H9 (cell line): ENCODE measurements around the gene KL. TPM values are rescaled to one million over a fixed set of nuclear protein-coding genes. Genes with fewer than 3 reads are reported as not detected.

ENCODE experiments used
- DNase-seq: peaks from one replicate; pipeline ENCODE4 v3.0.0-alpha.2; 2017
- H2AFZ ChIP-seq: one replicate; pipeline ENCODE4 v1.6.1; 2013; ENCODE audit warnings: mild to moderate bottlenecking, low read length, control low read depth, moderate library complexity
- H2AK5ac ChIP-seq: 2 replicates; pipeline ENCODE4 v1.6.1; 2013; ENCODE audit warnings: low read length, control low read depth, mixed read lengths; ENCODE audit not compliant: insufficient read length
- H2BK120ac ChIP-seq: one replicate; pipeline ENCODE4 v1.6.1; 2013; ENCODE audit warnings: low read depth, mild to moderate bottlenecking, low read length, control low read depth, inconsistent platforms; ENCODE audit not compliant: poor library complexity, severe bottlenecking
- H2BK12ac ChIP-seq: 2 replicates; pipeline ENCODE4 v1.6.1; 2013; ENCODE audit warnings: low read length, control low read depth, mixed read lengths, low read depth; ENCODE audit not compliant: insufficient read length
- H2BK15ac ChIP-seq: 2 replicates; pipeline ENCODE4 v1.6.1; 2013; ENCODE audit warnings: low read depth, low read length, control low read depth
- H2BK20ac ChIP-seq: one replicate; pipeline ENCODE4 v1.6.1; 2013; ENCODE audit warnings: low read depth, mild to moderate bottlenecking, low read length, control low read depth, inconsistent platforms; ENCODE audit not compliant: poor library complexity, severe bottlenecking
- H2BK5ac ChIP-seq: 2 replicates; pipeline ENCODE4 v1.6.1; 2013; ENCODE audit warnings: low read length, control low read depth, mixed read lengths; ENCODE audit not compliant: insufficient read length
- H3K14ac ChIP-seq: 2 replicates; pipeline ENCODE4 v1.6.1; 2013; ENCODE audit warnings: low read length, control low read depth; ENCODE audit not compliant: insufficient read depth
- H3K18ac ChIP-seq: 2 replicates; pipeline ENCODE4 v1.6.1; 2013; ENCODE audit warnings: low read depth, mild to moderate bottlenecking, mixed read lengths, low read length, control low read depth; ENCODE audit not compliant: insufficient read length
- H3K23ac ChIP-seq: 2 replicates; pipeline ENCODE4 v1.6.1; 2013; ENCODE audit warnings: low read length, control low read depth, mixed read lengths, low read depth; ENCODE audit not compliant: insufficient read length
- H3K23me2 ChIP-seq: 2 replicates; pipeline ENCODE4 v1.6.1; 2013; ENCODE audit warnings: low read depth, mild to moderate bottlenecking, mixed read lengths, low read length, control low read depth; ENCODE audit not compliant: insufficient read length, poor library complexity, severe bottlenecking
- H3K27ac ChIP-seq: 2 replicates; pipeline ENCODE4 v1.5.1; 2013; ENCODE audit warnings: low read length, control low read depth, mixed read lengths, low read depth; ENCODE audit not compliant: insufficient read length
- H3K27me3 ChIP-seq: 2 replicates; pipeline ENCODE4 v1.6.1; 2013; ENCODE audit warnings: low read length, control low read depth, inconsistent platforms; ENCODE audit not compliant: insufficient read depth
- H3K4ac ChIP-seq: 2 replicates; pipeline ENCODE4 v1.6.1; 2013; ENCODE audit warnings: low read depth, mild to moderate bottlenecking, control low read depth, inconsistent platforms, low read length, moderate library complexity
- H3K4me1 ChIP-seq: 2 replicates; pipeline ENCODE4 v1.6.1; 2013; ENCODE audit warnings: low read length, control low read depth, inconsistent platforms; ENCODE audit not compliant: insufficient read depth
- H3K4me2 ChIP-seq: 2 replicates; pipeline ENCODE4 v1.6.1; 2013; ENCODE audit warnings: low read length, control low read depth, mixed read lengths; ENCODE audit not compliant: insufficient read length, insufficient read depth
- H3K56ac ChIP-seq: 2 replicates; pipeline ENCODE4 v1.6.1; 2013; ENCODE audit warnings: low read depth, mild to moderate bottlenecking, mixed read lengths, low read length, control low read depth; ENCODE audit not compliant: insufficient read length
- H3K79me1 ChIP-seq: 2 replicates; pipeline ENCODE4 v1.6.1; 2013; ENCODE audit warnings: low read depth, mild to moderate bottlenecking, moderate library complexity, low read length, control low read depth, inconsistent platforms; ENCODE audit not compliant: insufficient read depth, poor library complexity, severe bottlenecking
- H3K79me2 ChIP-seq: 2 replicates; pipeline ENCODE4 v1.6.1; 2013; ENCODE audit warnings: low read length, control low read depth, inconsistent platforms; ENCODE audit not compliant: insufficient read depth
- H3K9ac ChIP-seq: 2 replicates; pipeline ENCODE4 v1.6.1; 2013; ENCODE audit warnings: low read length, control low read depth, mixed read lengths; ENCODE audit not compliant: insufficient read length; ENCODE audit errors: extremely low read depth
- H3K9me3 ChIP-seq: one replicate; pipeline ENCODE4 v1.6.1; 2013; ENCODE audit warnings: low read depth, low read length, inconsistent platforms; ENCODE audit not compliant: control insufficient read depth
- H3T11ph ChIP-seq: one replicate; pipeline ENCODE4 v1.6.1; 2013; ENCODE audit warnings: mild to moderate bottlenecking, low read length, control low read depth, inconsistent platforms
- H4K20me1 ChIP-seq: one replicate; pipeline ENCODE4 v1.6.1; 2013; ENCODE audit not compliant: control insufficient read depth, insufficient read length, insufficient read depth
- H4K5ac ChIP-seq: 2 replicates; pipeline ENCODE4 v1.6.1; 2013; ENCODE audit warnings: low read depth, mild to moderate bottlenecking, mixed read lengths, low read length, control low read depth; ENCODE audit not compliant: insufficient read length
- H4K8ac ChIP-seq: replicated peaks from 2 replicates; pipeline ENCODE4 v1.6.1; 2013; ENCODE audit warnings: low read length, control low read depth, mixed read lengths, low read depth; ENCODE audit not compliant: insufficient read length
- H4K91ac ChIP-seq: 2 replicates; pipeline ENCODE4 v1.6.1; 2013; ENCODE audit warnings: low read depth, mild to moderate bottlenecking, moderate library complexity, mixed read lengths, low read length, control low read depth; ENCODE audit not compliant: insufficient read length
- H3K27ac Mint-ChIP-seq, 3 experiments: 2 replicates in 2 of 3; 3 replicates in 1 of 3; pipeline ENCODE4 v1.8.0; 2020 to 2021; ENCODE audit warnings: mixed read lengths in 3 of 3, mild to moderate bottlenecking in 1 of 3, moderate library complexity in 1 of 3
- H3K27me3 Mint-ChIP-seq: 2 replicates; pipeline ENCODE4 v1.8.0; 2021; ENCODE audit warnings: low read depth, mild to moderate bottlenecking, moderate library complexity, mixed read lengths
- H3K36me3 Mint-ChIP-seq, 3 experiments: 2 replicates in 2 of 3; 3 replicates in 1 of 3; pipeline ENCODE4 v1.8.0; 2020 to 2021; ENCODE audit warnings: low read depth in 3 of 3, mixed read lengths in 3 of 3; ENCODE audit not compliant: insufficient read depth in 1 of 3
- H3K4me1 Mint-ChIP-seq, 2 experiments: 2 replicates each; pipeline ENCODE4 v1.8.0; 2020; ENCODE audit warnings: mixed read lengths in 2 of 2
- H3K4me3 Mint-ChIP-seq, 2 experiments: 2 replicates in 1 of 2; 3 replicates in 1 of 2; pipeline ENCODE4 v1.8.0; 2020 to 2021; ENCODE audit warnings: mild to moderate bottlenecking in 2 of 2, mixed read lengths in 2 of 2, moderate library complexity in 1 of 2
- H3K9me3 Mint-ChIP-seq, 2 experiments: 2 replicates in 1 of 2; 3 replicates in 1 of 2; pipeline ENCODE4 v1.8.0; 2020; ENCODE audit warnings: mild to moderate bottlenecking in 2 of 2, mixed read lengths in 2 of 2, moderate library complexity in 1 of 2
- CTCF ChIP-seq: fragments of 200-600 bp; sonication (generic); conservative IDR thresholded peaks from 3 replicates; pipeline ENCODE4 v1.8.0; 2021; ENCODE audit warnings: antibody characterized with exemption, mild to moderate bottlenecking
- WGBS: extraction: QIAGEN DNeasy Blood & Tissue Kit; methylation state at CpG from one replicate; pipeline ENCODE4 v1.1.7; 2013; ENCODE audit warnings: missing lambda C conversion rate, low lambda C conversion rate, mixed read lengths; ENCODE audit not compliant: insufficient read length; ENCODE audit errors: extremely low coverage; 5-methylcytosine and 5-hydroxymethylcytosine counted together
- total RNA-seq: library from RNA; stranded (reverse); gene quantifications from 2 replicates; pipeline ENCODE4 v1.2.1, GENCODE V29; 2021

The KL gene
- total RNA-seq, 1 experiment from 2014 or later: not detected

- Mint-ChIP-seq H3K27ac (no peak overlapping the region), H3K9me3 (no peaks in the 10 kb centered on the region), H3K4me3 (no peak overlapping the region), H3K27me3 (no peaks in the 10 kb centered on the region; the same call in 1 of the 2 replicates), H3K36me3 (no peaks in the 10 kb centered on the region), H3K4me1 (no peaks in the 10 kb centered on the region)
- H3K27me3 ChIP-seq: no peaks in the 10 kb centered on the region
- H2AK5ac ChIP-seq: no peak overlapping the region
- H3K79me2 ChIP-seq: no peaks in the 10 kb centered on the region
- H4K5ac ChIP-seq: no peak overlapping the region
- H3K9ac ChIP-seq: no peak overlapping the region
- no peak overlapping the region for H3K4ac ChIP-seq
- no peak overlapping the region for H3K23ac ChIP-seq
- H2BK12ac ChIP-seq: no peak overlapping the region
- TF ChIP-seq CTCF: no peak
- no peak overlapping the region for H3K18ac ChIP-seq
- H2BK5ac ChIP-seq: no peak overlapping the region
- H2AFZ ChIP-seq: no peak overlapping the region
- H3K23me2 ChIP-seq: no peaks in the 10 kb centered on the region
- H3K27ac ChIP-seq: no peak overlapping the region
- H2BK15ac ChIP-seq: no peak overlapping the region
- no peak overlapping the region for H3K14ac ChIP-seq
- H3K4me2 ChIP-seq: no peak overlapping the region
- no peak overlapping the region for H3K56ac ChIP-seq
- H4K8ac ChIP-seq: no peak overlapping the region
- no peaks in the 10 kb centered on the region for H3K9me3 ChIP-seq
- H2BK20ac ChIP-seq: no peak overlapping the region
- no peak for DNase-seq
- H3K4me1 ChIP-seq: no peaks in the 10 kb centered on the region
- no peaks in the 10 kb centered on the region for H4K20me1 ChIP-seq
- WGBS: no CpG with 5 or more reads among the region's 1 CpG
- H3T11ph ChIP-seq: no peak overlapping the region
- no peak overlapping the region for H4K91ac ChIP-seq
- no peaks in the 10 kb centered on the region for H3K79me1 ChIP-seq
- H2BK120ac ChIP-seq: no peak overlapping the region
Measured at GRCh38 chr13:33083054-33083453, 66.8 kb downstream of the KL start.
